Fibroblast of skin of scalp (primary cell): Measurements from ENCODE around the gene MUC5AC.
"Not testable (repeated sequence)": the region's sequence is repeated elsewhere in the genome, so short reads cannot be mapped to it uniquely, and the experiment has no call there.

Experiments used
- DNase-seq: peaks from one replicate; pipeline ENCODE4 v3.0.0-alpha.2; 2013

MUC5AC gene

GRCh38 chr11:1177771-1178090, 20.0 kb downstream of the MUC5AC start:
- DNase-seq, result no peak

GRCh38 chr11:1178201-1178885, 20.6 kb downstream of the MUC5AC start:
- no peak for DNase-seq

GRCh38 chr11:1178906-1179305, 21.2 kb downstream of the MUC5AC start:
- no peak for DNase-seq

- no peak for DNase-seq
Observed at GRCh38 chr11:1179641-1180040, 21.9 kb downstream of the MUC5AC start.

GRCh38 chr11:1180171-1180570, 22.4 kb downstream of the MUC5AC start:
- no peak for DNase-seq

- DNase-seq, result no peak
Observed at GRCh38 chr11:1180947-1181391, 23.2 kb downstream of the MUC5AC start.

GRCh38 chr11:1181420-1181819, 23.7 kb downstream of the MUC5AC start:
- DNase-seq, result no peak

- no peak for DNase-seq
Observed at GRCh38 chr11:1181853-1182535, 24.2 kb downstream of the MUC5AC start.

GRCh38 chr11:1184139-1184538, 26.4 kb downstream of the MUC5AC start:
- not testable (repeated sequence) for DNase-seq

GRCh38 chr11:1188451-1189130, 30.8 kb downstream of the MUC5AC start:
- not testable (repeated sequence) for DNase-seq

- not testable (repeated sequence) for DNase-seq
Observed at GRCh38 chr11:1189816-1190215, 32.1 kb downstream of the MUC5AC start.

GRCh38 chr11:1191786-1192470, 34.2 kb downstream of the MUC5AC start:
- DNase-seq, result not testable (repeated sequence)

GRCh38 chr11:1192741-1193325, 35.1 kb downstream of the MUC5AC start:
- DNase-seq, result no peak

- DNase-seq, result no peak
Observed at GRCh38 chr11:1193326-1194230, 35.8 kb downstream of the MUC5AC start.

GRCh38 chr11:1194231-1194976, 36.7 kb downstream of the MUC5AC start:
- no peak for DNase-seq

GRCh38 chr11:1194977-1195681, 37.4 kb downstream of the MUC5AC start:
- DNase-seq, result no peak

GRCh38 chr11:1195682-1196515, 38.1 kb downstream of the MUC5AC start:
- no peak for DNase-seq

- no peak for DNase-seq
Observed at GRCh38 chr11:1196516-1197391, 39.0 kb downstream of the MUC5AC start.
